ENCODE data around the gene BAHCC1.
A peak's percentile ranks its signal among the peaks of the same experiment; 100 is the strongest.
"Not testable (repeated sequence)": the region's sequence is repeated elsewhere in the genome, so short reads cannot be mapped to it uniquely, and the experiment has no call there.

The BAHCC1 gene

DNA sequence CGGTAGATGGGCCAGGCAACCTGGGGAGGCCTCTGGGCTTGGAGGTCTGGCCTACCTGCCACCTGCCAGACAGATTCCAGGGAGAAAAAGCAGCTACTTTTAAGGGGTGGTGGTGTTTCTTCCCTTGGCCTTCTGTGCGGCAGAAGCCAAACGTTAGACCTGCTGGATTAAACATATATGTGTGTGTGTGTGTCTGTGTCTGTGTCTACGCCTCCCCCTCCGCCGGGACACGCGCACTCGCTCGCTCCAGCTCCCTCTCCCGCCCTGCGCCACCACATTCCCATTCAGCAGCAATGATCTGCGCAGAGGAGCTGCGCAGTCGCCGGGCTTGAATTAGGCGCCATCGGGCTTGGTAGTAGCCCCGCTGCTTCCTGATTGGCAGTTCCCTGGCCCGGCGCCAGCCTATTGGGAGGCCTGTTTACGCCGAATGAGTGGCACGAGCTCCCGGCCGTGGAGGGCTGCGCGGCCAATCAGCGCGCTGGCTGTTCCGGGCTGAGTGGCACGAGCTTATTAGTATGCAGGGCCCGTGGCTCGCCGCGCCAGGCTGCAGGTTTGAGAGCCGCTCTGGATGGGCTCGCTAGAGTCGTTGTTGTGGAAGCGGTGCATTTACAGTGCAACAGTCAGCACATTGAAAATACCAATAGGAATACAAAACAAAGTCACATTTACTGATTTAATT is at the start of gene BAHCC1:
TSS of gene BAHCC1 (plus strand) at position 537 of the 679 bp plus-strand sequence. CDS start 4,283 bp downstream, outside the sequence.
- DNase-seq, result peak; percentile 100

DNA sequence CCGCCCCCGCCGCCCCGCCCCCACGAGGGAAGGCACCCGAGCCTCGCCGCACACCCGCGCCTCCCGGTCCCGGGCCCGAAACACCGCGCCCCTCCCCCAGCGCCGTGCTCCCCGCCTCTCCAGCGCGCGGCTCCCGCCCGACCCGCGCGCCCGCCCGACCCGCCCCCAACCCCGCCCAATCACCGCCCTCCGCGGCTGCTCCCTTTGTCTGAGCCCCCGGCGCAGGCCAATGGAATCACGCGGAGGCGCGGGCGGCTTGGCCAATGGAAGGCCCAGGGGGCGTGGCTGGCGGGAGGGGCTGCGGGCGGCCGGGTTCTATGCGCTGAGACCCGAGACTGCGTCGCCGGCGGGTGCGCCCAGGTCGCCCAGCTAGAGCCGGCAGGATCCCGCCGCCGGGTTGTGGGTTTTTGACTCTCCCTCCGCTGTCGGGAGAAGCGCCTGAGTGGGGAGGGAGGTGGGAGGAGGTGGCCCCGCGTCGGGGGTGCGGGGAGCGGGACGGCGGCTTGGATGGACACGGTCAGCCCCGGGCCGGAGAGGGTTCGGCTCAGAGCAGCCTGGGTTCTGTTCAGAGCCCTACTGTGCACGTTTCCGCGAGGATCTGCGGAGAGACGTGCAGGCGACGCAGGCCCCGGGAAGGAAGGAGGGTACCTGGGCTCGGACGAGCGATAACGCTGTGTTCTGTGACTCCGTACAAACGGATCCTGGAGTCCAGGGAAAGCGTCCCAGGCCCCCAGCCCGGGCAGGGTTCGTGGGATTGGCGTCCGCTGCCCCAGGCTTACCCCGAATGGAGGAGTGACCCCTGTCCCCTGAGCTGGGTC is 49.0 kb upstream of the BAHCC1 start:
- peak; percentile 76 for DNase-seq

DNA sequence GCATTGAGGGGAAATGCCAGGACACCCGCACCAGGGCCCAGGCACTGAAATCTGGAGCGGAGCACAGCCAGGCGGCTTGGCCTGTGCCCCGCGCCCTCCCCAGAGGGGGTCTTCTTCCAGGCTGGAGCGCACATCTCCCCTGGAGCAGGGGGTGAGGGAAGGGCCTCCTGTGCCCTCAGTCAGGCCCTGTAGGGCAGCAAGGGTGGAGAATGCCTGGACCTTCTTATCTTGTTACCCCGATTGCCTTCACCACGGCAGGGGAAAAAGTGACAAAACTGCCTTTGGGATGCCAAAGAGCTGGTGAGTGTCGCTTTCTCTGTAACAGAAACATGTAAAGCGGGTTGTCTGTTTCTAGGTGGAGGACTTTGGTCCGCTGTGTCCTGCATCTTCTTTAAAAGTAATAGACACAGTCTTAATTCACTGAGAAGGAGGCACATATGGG is 48.3 kb upstream of the BAHCC1 start:
- DNase-seq, result no peak

DNA sequence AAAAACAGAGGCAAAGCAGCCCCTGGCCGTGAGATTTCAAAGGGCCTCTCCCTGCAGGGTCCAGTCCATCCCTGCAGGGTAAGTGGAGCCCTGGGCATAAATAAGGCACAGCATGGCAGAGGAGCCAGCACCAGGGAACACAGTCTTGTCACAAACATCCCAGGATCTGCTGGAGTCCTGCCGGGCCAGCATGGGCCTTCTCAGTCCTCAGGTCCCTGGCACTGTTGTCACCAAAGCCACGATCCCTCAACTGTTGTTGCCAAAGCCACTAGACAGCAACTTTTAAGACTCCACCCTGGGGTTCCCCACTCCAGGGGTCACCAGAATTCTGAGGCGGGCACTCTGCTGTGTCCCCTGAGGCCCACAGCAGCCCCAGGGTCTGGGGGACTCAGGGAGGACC is 47.8 kb upstream of the BAHCC1 start:
- no peak for DNase-seq

DNA sequence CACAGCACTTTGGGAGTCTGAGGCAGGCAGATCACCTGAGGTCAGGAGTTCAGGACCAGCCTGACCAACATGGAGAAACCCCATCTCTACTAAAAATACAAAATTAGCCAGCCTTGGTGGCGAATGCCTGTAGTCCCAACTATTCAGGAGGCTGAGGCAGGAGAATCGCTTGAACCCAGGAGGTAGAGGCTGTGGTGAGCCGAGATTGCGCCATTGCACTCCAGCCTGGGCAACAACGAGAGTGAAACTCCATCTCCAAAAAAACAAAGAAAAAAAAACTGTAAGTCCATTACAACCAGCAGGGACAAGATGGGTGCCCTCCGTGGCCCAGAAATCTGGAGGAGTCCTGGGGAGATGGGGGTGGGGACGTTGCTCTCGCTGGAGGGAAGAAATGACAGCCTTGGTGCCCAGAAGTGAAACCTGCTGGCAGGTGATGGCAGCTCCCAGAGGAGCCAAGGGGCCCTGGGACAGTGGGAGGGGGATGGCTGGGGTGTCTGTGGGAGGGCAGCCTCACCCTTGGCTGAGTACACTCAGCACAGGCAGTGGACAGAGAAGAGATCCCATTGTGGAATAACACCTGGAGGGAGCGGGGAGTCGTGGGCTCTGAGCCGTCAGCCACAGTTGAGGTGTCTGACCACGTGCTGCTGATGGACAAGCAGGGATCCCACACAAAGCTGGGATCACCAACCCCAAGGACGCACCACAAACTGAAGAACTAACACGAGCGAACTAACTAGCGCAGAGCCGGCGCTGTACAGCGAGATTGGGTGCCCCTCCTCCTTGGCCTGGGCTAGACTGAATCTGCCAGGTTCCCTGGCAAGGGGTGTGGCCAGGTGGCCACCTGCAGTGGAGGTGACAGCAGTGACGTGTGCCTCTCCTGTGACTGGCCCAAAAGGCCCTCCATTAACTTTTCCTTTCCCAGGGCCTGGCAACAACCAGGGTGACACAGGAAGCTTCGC is 46.9 kb upstream of the BAHCC1 start:
- no peak for DNase-seq

DNA sequence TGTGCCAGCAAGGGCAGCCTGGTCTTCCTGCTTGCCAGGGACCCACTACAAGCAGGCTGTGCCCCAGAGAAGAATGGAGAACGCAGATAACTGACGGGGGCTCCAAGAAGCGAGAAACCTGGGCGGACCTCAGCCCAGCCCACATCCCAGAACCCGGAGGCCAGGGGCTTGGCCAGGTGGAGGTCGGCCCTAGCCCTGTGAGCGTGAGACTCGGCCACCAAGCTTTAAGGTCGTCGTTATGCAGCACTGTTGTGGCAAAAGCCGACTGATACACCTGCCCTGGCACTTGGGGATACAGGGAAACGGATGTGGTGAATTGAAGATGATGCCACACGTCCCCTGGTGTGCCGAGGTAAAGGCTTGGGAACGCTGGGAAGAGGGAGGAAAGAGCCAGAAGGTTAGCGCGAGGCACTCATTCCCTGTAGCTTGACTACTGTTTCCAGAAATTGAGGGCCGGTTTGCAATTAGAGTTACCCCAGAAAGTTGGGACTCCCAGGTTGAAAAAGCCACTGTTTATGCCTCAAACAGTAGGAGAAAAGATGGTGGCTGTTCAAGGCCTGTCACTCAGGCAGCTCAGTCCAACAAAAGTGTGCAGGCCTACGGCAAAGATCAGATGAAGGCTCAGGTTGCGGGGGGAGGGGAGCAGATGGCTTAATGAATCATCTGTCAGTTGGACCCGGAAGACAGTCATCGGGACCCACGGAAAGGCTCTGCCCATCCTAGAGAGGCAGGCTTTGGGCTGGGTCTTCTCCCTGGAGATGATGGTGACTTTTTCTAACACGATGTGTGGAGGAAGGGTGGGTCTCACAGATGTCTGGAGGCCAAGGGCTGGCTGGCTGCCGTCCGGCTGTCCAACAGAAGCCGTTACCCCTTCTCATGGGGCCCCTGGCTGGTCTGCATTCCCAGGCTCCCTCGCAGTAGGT is 45.6 kb upstream of the BAHCC1 start:
- no peak for DNase-seq

DNA sequence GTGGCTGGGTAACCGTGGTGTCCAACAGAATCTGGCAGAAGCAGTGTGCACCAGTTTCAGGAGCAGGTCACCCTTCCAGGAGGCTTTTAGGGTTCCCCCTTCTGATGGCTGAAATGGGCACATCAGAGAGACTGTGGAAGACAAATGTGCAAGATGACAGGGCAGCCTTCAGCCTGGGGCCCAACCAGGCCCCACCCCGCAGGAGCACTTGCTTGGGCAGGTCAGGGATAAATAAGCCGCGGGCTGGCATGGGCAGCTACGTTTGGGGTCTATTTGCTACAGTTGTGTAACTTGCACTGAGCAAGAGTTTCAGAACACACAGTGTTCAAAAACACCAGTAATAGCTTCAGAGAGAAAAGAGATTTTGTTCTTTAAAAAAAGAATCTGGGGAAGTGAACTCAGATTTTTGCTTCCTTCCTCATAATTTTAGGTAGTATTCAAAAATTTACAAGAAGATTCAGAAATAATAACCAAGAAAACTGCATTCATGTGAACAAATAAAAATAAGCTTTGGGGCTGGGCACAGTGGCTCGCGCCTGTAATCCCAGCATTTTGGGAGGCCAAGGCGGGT is 44.9 kb upstream of the BAHCC1 start:
- DNase-seq, result no peak

DNA sequence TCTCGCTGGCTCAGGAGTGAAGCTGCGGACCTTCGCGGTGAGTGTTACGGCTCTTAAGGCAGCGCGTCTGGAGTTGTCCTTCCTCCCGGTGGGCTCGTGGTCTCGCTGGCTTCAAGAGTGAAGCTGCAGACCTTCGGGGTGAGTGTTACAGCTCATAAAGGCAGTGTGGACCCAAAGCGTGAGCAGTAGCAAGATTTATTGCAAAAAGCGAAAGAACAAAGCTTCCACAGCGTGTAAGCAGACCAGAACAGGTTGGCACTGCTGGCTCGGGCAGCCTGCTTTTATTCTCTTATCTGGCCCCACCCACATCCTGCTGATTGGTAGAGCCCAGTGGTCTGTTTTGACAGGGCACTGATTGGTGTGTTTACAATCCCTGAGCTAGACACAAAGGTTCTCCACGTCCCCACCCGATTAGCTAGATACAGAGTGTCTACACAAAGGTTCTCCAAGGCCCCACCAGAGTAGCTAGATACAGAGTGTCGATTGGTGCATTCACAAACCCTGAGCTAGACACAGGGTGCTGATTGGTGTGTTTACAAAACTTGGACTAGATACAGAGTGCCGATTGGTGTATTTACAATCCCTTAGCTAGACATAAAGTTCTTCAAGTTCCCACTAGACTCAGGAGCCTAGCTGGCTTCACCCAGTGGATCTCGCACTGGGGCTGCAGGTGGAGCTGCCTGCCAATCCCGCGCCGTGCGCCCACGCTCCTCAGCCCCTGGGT is 43.8 kb upstream of the BAHCC1 start:
- DNase-seq, result not testable (repeated sequence)

DNA sequence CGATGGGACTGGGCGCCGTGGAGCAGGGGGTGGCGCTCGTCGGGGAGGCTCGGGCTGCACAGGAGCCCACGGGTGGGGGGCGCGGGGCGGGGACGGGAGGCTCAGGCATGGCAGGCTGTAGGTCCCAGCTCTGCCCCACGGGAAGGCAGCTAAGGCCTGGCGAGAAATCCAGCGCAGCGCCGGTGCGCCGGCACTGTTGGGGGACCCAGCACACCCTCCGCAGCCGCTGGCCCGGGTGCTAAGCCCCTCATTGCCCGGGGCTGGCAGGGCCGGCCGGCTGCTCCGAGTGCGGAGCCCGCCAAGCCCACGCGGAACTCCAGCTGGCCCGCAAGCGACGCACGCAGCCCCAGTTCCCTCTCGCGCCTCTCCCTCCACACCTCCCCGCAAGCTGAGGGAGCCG is 43.2 kb upstream of the BAHCC1 start:
- DNase-seq, result not testable (repeated sequence)

DNA sequence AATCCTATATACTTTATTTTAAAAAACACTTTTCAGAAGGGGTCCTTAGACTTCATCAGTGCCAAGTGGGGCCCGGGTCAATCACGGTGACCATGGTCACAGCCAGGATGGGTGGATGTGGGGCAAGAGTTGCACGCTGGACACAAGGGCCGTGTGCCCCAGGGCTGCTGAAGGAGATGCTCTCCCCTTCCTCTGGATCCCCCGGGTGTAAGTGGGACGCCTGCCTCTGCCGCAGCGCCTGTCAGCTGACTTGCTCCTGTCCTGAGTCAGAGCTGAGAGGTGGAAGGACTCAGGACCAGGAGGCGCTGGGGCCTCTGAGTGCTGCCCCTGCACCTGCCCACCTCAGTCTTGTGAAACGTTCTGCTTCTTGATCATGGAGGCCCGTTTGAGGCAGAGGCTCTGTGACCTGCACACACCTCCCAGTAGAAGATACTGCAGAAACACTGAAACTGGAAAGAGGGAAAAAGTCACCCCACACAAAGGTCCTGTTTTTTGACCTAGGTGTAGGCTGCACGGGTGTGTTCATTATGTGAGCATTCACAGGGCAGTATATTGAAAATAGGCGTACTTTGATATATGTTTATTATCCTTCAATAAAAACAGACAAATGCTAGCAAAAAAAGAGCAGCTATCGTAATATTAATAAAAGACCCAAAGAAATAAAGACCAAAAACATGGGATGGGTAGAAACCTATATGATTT is 40.9 kb upstream of the BAHCC1 start:
- no peak for DNase-seq

DNA sequence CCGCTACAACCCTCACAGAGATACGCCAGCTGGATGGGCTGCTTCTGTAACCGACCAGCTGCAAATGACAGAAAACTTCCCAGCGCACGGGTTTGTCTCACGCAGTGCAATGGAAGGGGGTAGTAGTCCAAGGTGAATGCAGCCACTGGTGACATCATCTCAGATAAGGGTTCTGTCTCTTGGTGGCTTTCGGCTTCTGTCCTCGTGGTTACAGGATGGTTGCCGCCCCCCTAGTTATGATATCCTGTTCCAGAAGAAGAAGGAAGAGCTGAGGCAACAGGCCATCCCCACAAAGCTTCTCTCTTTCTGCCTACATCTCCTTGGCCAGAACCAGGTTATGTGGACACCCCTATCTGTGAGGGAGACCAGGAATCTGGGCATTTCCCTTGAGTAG is 40.3 kb upstream of the BAHCC1 start:
- DNase-seq, result no peak

DNA sequence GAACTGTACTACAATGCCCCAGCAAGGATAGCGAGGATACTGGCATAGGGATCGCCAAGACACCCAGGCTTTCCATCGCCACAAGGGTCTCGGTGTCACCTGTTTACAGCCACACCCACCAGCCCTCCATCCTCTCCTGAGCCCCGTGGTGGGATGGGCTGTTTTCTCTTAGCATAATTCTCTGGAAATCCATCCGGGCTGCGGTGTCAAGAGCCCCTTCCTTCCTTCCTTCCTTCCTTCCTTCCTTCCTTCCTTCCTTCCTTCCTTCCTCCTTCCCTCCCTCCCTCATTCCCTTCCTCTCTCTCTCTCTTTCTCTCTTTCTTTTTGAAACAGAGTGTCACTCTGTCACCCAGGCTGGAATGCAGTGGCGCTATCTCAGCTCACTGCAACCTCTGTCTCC is 36.0 kb upstream of the BAHCC1 start:
- DNase-seq, result no peak

DNA sequence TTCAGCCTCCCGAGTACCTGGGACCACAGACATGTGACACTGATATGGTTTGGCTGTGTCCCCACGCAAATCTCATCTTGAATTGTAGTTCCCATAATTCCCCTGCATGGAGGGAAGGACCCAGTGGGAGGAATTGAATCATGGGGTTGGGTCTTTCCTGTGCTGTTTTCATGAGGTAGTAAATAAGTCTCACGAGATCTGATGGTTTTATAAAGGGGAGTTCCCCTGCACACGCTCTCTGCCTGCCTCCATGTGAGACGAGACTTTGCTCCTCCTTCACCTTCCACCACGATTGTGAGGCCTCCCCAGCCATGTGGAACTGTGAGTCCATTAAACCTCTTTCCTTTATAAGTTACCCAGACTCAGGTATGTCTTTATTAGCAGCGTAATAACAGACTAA is 33.3 kb upstream of the BAHCC1 start:
- not testable (repeated sequence) for DNase-seq

DNA sequence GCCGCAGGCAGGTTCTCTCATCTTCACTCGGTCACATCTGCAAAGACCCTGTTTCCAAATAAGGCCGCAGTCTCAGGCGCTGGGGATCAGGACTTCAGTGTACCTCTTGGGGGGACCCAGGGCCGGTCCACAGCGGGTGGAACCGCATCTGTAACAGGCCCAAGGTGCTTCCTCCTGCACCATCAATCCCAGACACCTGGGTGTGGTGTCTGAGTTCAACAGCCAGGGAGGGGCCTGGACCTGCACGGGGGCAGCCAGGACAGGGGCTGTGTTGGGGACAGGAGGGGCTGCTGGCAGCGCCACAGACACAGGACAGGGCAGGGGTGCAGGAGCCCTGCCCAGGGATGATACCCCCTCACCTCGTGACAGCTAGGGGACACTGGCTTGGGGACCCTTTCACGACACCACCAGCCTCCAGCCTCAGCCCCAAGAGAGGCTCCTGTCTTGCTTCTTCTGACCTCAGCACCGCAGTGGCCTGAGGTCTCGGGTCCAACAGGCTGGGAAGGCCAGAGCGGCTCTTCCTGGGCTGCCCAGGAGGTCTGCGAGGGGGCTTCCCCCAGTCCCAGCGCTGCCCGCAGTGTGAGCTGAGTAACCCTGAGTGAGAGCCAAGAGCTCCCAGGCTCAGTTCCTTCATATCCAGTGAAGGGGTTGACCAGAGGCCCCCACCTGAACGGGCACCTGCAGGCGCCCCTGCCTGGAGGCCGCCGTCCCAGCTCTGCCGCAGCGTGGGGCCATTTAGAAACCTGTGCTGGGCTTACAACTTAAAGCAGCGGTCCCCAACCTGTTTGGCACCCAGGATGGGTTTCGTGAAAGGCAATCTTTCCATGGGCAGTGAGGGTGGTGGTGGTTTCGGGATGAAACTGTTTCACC is 30.7 kb upstream of the BAHCC1 start:
- DNase-seq, result no peak

DNA sequence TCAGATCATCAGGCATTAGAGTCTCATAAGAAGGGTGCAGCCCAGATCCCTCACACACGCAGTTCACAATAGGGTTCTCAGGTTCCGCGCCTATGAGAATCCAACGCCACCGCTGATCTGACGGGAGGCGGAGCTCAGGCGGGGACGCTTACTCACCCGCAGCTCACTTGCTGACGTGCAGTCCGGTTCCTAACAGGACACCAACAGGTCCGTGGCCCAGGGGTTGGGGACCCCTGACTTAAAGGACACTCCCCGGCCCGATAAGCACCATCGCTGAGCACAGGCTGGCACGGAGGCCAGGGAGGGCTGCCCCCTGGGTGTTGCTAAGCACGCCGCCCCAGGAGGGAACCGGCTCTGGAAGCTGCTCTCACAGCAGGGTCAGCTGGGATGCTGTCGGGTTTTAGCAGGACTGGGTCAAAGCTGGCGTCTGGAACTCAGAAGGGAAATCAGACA is 30.1 kb upstream of the BAHCC1 start:
- no peak for DNase-seq

DNA sequence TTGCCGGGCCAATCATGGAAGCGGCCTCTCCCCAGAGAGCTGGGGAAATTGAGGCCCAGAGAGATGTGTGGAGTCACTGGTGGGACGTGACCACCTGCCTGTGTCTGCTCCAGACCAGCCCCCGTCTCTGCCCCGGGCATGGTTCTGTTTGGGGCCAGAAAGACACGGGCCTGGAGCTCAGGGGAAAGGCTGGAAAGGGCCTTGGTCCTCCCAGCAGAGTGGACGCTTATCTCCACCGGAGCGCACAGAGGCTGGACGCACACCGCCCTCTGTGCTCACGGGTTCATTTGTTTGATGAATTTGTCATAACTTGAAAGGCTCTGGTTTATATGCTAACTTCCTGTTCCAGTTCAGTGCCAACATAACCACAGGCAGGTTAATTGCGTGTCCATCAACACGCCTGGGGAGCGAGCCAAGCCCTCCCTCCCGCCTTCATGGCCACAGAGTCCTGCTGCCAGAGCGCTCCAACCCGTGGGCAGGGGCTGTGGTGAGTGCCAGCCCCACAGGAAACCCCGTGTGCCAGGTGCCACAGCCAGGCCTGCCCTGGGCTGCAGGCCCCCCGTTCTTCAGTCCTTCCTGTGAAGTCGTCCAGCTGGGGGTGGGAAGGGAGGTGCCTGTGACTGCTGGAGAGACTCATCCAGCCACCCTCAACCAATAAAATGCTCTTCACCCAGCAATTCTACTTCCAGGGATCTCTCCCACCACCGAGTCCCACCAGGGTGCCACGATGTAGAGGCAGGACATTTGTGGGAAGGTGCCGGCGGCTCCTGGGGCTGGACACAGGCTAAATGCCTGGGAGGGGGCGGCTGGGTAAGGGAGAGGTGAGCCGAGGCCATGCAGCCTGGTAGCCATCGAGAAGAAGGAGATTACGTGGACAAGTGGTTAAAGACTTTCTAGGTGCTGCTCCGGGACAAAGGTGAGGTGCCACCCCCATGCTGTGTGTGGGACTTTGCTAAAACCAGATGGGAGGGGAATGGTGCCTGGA is 29.4 kb upstream of the BAHCC1 start:
- DNase-seq, result no peak

DNA sequence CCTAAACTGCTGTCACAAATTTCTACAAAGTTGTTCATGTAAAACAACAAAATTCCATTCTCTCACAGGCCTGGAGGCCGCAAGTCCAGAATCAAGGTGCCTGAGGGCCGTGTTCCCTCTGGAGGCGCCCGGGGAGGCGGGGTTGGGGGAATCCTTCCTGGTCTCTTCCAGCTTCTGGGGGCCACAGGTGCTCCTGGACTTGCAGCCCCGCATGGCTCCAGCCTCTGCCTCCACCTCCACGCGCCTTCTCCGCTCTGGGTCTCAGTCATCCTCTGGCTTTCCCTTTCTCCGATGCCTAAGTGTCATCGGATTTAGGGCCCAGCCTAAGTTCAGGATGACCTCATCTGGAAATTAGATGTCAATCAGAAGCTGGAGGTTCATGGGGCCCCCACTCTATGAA is 28.6 kb upstream of the BAHCC1 start:
- no peak for DNase-seq

DNA sequence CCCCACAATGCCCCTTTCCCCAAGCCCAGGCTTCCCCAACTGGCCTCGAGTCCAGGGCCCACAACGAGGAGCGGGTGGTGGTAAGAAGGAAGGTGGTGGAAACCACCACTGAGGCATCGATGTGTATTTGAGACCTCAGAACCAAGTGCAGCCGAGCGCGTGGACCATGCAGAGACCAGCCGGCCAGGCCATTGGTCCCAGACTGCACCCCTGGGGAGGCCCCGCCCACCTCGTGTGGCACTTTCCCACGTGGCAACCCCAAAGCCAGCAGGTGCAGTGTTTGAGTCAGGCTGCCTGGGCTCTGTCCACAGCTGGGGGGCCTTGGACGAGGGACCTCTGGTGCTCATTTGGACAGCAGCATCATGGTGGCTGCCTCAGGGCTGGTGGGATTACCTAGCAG is 28.1 kb upstream of the BAHCC1 start:
- no peak for DNase-seq

All from NCI-H1436 treated with DMSO at 0.1 percent for 48 hours (cell line).